Heart right ventricle (tissue), 16 donors: Measurements from ENCODE around the gene DOCK3. TPM values are rescaled to one million over a fixed set of nuclear protein-coding genes. Genes with fewer than 3 reads are reported as not detected.

Experiments
- ATAC-seq, 8 donors: fragments of 200-7000 bp; cut with Tn5 transposase; one replicate each; pipeline ENCODE4 v1.9.1; 2020; ENCODE audit warnings: mild to moderate bottlenecking in 8 of 8, moderate library complexity in 8 of 8, moderate number of reproducible peaks in 1 of 8
- DNase-seq, 2 donors: peaks; one replicate each; pipeline ENCODE4 v3.0.0-alpha.2; 2020
- H3K27ac ChIP-seq, 10 donors: fragments of 200-600 bp; sonication (generic) in 2 of 10; one replicate each; pipeline versions ENCODE4 v1.5.0 to v1.8.0; 2020 to 2022; ENCODE audit warnings: mild to moderate bottlenecking in 3 of 10
- H3K27me3 ChIP-seq, 7 donors: fragments of 200-600 bp; one replicate each; pipeline ENCODE4 v1.8.0; 2021 to 2022; ENCODE audit warnings: mild to moderate bottlenecking in 2 of 7
- H3K36me3 ChIP-seq, 9 donors: fragments of 200-600 bp; sonication (generic) in 1 of 9; one replicate each; pipeline versions ENCODE4 v1.5.0 to v1.8.0; 2020 to 2022; ENCODE audit warnings: mild to moderate bottlenecking in 2 of 9
- H3K4me1 ChIP-seq, 9 donors: fragments of 200-600 bp; sonication (generic) in 1 of 9; one replicate each; pipeline versions ENCODE4 v1.5.0 to v1.8.0; 2020 to 2022; ENCODE audit warnings: mild to moderate bottlenecking in 4 of 9
- H3K4me3 ChIP-seq, 10 donors: fragments of 200-600 bp; sonication (generic) in 2 of 10; one replicate each; pipeline versions ENCODE4 v1.5.0 to v1.8.0; 2020 to 2022; ENCODE audit warnings: mild to moderate bottlenecking in 7 of 10, moderate library complexity in 2 of 10
- H3K9me3 ChIP-seq, 11 donors: fragments of 200-600 bp in 10 of 11; sonication (generic) in 2 of 11; one replicate each; pipeline versions ENCODE4 v1.5.0 to v1.8.0; 2013 to 2022; ENCODE audit warnings: mild to moderate bottlenecking in 2 of 11, control low read depth in 1 of 11, moderate library complexity in 1 of 11
- CTCF ChIP-seq, 9 donors: fragments of 200-600 bp; sonication (generic) in 2 of 9; IDR thresholded peaks; one replicate each; pipeline versions ENCODE4 v1.5.0 to v1.8.0; 2021 to 2022; ENCODE audit warnings: antibody characterized with exemption in 9 of 9, mild to moderate bottlenecking in 5 of 9, moderate library complexity in 1 of 9
- WGBS, 2 donors: extraction: QIAGEN DNeasy Blood & Tissue Kit; methylation state at CpG; one replicate each; pipeline ENCODE4 v1.1.7; 2013; ENCODE audit warnings: inconsistent platforms in 1 of 2; 5-methylcytosine and 5-hydroxymethylcytosine counted together
- intact Hi-C, 10 donors: fragments of 100-400 bp; cut with DNase I; formaldehyde crosslinking; loops; one replicate each; pipeline versions ENCODE4 v1.11.1 to v1.14.2; 2022
- polyA plus RNA-seq, 2 donors: library from polyadenylated mRNA; stranded (reverse); fragments of 200-250 nt; gene quantifications; one replicate each; pipeline ENCODE4 v1.2.3, GENCODE V29; 2013
- total RNA-seq, 10 donors: library from RNA; stranded (reverse); fragmentation: NEBNext Ultra II Directional in 3 of 10; extraction: Animal tissue kit (Norgen Biotek cat#: 25700) in 3 of 10; gene quantifications; one replicate each; pipeline versions ENCODE4 v1.2.1 to v1.2.4, GENCODE V29; 2021 to 2023
- donor health status: Arrhythmogenic right ventricular cardiomyopathy.
- donor health status: ischemic (EF 13 %, LVEDD 7.1; RV severe dilation, severe dysfunction).
- donor health status: healthy with polysubstance abuse.
- donor health status: DM: no; HTN: yes; CAD: no.
- donor health status: DM: no; HTN: no; CAD: no.
- donor health status: ischemic (EF 25% LVEDD 6.9; RV normal size, moderate dysfunction).
- donor health status: ischemic (EF 25% LVEDD 5.7; RV mildly dilated, moderate dysfunction).
- donor health status: healthy.
- donor health status: DM: yes; HTN: yes; CAD: no.
- donor health status: Ischemic cardiomyopathy.
- donor health status: ischemic (EF 35%, LVEDD 5.7; RV mildly dilated, moderate dysfunction).
- donor health status: nonischemic (EF 11% LVEDD 7.7; RV severe dilation, severe dysfunction).
- donor health status: DM: yes; HTN: yes; CAD: no.
- donor health status: PGD.
- donor health status: ischemic (EF 29% LVEDD 5.4; RV normal size, mild dysfunction).
- donor health status: nonischemic (EF 23%, LVEDD 6.1; RV moderate dilation, normal function).

Gene DOCK3
- total and polyA plus RNA-seq, 12 donors = 1.2 to 6.6 (median 4.7) TPM

DNA sequence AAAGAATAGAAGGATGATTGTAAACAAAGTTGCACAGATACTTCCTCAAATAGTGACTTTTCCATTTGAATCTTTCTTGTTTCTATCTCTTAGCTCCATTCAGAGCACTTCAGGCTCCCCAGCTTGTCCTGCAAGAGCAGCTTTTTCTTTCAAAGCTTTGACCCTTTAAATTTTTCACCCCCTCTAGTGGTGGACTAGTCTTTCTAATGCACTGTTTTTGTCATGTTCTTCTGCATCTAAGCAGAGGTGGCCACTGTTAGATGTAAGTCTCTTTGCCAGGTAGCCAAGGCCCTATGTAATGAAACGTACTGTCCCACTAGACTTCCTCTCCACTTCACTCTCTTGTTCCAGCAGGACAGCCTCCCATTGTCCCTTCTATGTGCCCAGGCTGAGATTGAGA, 636.3 kb downstream of the DOCK3 start:
- intact Hi-C loops = no loop called here
- DNase-seq (no peak), ATAC-seq (no peak)
- H3K9me3 ChIP-seq = peaks cover 0 to 11% (median 3%) of the 10 kb centered on the region in 11 donors
- H3K4me3 ChIP-seq = no peak overlapping the region
- H3K27me3 ChIP-seq = no peaks in the 10 kb centered on the region
- no peaks in the 10 kb centered on the region for H3K4me1 ChIP-seq
- no peaks in the 10 kb centered on the region for H3K36me3 ChIP-seq
- TF ChIP-seq CTCF (IDR thresholded peaks at IDR 0.05) = peak in 6 of 9 donors; percentile 6 to 37 (median 31)
- no peak overlapping the region for H3K27ac ChIP-seq
- 53 to 56% methylated on average over 1 of the region's 1 CpG for WGBS, 2 donors

DNA sequence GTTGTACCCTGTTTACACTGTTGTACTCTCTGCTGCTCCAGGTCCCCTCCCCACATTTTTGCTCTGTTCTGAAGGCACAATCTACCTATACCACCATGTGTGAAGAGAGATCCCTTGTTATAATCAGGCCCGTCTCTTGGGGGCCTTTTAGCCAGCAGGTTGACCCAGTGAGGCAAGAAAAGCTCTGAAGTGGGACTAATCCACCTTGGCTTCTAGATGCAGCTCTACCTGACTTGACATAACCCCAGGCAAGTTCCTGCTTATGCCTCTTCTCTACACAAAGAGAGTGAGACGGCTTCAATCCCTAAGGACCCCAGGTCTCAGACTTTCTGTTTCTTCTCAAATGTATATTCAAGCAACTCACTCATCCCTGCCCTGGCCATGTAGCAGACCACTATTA, 653.5 kb downstream of the DOCK3 start:
- no peaks in the 10 kb centered on the region for H3K4me1 ChIP-seq
- TF ChIP-seq CTCF (IDR thresholded peaks at IDR 0.05) = no peak
- H3K27ac ChIP-seq = no peak overlapping the region
- H3K9me3 ChIP-seq = peaks cover 0 to 9% (median 0%) of the 10 kb centered on the region in 11 donors
- H3K4me3 ChIP-seq = no peak overlapping the region
- 77 to 82% methylated on average over 2 of the region's 2 CpGs for WGBS, 2 donors
- DNase-seq (no peak), ATAC-seq (no peak)
- H3K27me3 ChIP-seq = no peaks in the 10 kb centered on the region
- intact Hi-C loops = no loop called here
- H3K36me3 ChIP-seq = no peaks in the 10 kb centered on the region

- H3K9me3 ChIP-seq = peaks cover 0 to under 1% (median 0%) of the 10 kb centered on the region in 11 donors
- no peaks in the 10 kb centered on the region for H3K27me3 ChIP-seq
- H3K36me3 ChIP-seq = no peaks in the 10 kb centered on the region
- H3K27ac ChIP-seq = no peak overlapping the region
- no peak for DNase-seq
- no peaks in the 10 kb centered on the region for H3K4me1 ChIP-seq
- ATAC-seq = no peak
- intact Hi-C loops = no loop called here
- TF ChIP-seq CTCF (IDR thresholded peaks at IDR 0.05) = no peak
- no peak overlapping the region for H3K4me3 ChIP-seq
- 55 to 60% methylated on average over 2 of the region's 2 CpGs for WGBS, 2 donors
Observed at GRCh38 chr3:51330046-51330445, 655.3 kb downstream of the DOCK3 start.

DNA sequence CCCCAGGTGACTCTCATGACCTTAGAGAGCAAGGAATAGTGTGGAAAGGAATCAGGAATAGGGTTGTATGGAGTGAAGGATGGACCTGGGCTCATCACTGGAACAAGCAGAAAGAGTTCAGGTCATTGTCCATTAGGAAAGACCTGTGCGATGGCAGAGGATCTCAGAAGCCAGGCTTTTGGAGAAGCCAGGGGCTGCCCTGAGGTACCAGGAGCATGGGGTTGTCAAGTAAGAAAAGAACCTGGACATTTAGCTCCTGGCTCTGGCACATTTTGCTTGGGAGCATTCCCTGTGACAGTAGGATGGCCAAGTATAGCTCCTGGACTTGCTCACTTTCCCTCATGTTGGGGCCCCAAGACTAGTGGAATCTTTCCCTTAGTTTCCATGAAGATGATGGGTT, 657.4 kb downstream of the DOCK3 start:
- DNase-seq = no peak
- 91 to 96% methylated on average over 1 of the region's 1 CpG for WGBS, 2 donors
- Histone ChIP-seq H3K27me3 (no peaks in the 10 kb centered on the region), H3K4me3 (no peak overlapping the region), H3K4me1 (no peaks in the 10 kb centered on the region), H3K9me3 (no peaks in the 10 kb centered on the region), H3K27ac (no peak overlapping the region), H3K36me3 (no peaks in the 10 kb centered on the region)
- no peak for TF ChIP-seq CTCF (IDR thresholded peaks at IDR 0.05)
- no peak for ATAC-seq
- intact Hi-C loops = no loop called here
